ENCODE data around the gene FUT2. TPM values are rescaled to one million over a fixed set of nuclear protein-coding genes. Genes with fewer than 3 reads are reported as not detected.

FUT2 gene
- total RNA-seq, 1 donor from 2014 or later, result 0.20 TPM

DNA sequence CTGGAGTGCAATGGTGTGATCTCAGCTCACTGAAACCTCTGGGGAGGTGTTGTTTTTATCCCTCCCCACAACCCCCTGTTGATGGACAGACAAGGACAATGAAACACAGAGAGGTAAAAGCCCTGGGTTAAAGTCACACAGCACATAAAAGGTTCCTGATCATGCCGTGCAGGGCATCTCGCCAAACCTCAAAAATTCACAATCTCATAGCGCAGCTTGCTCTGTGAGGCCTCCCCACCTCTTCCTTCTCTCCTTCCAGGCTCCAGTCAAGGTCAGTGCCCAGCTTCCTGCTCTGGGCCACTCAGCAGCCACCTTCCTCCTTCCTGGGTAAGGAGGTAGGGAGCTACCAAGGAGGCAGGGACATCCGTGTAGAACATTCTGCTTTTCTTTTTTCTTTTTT, 2.3 kb downstream of the FUT2 start:
- H3K36me3 Mint-ChIP-seq, result peaks cover 24% of the 10 kb centered on the region
- TF ChIP-seq CTCF (IDR thresholded peaks at IDR 0.05; ENCODE audit: unreplicated experiment), result no peak
- peaks cover 15% of the 10 kb centered on the region for H3K4me1 Mint-ChIP-seq
- no peak overlapping the region for H3K27ac Mint-ChIP-seq
- H3K4me3 Mint-ChIP-seq, result no peak overlapping the region
- H3K27me3 Mint-ChIP-seq (ENCODE audit: low read depth), result peaks cover 42% of the 10 kb centered on the region
- no peaks in the 10 kb centered on the region for H3K9me3 Mint-ChIP-seq
- DNase-seq (ENCODE audit: low spot score in 2 of 2, unreplicated experiment in 2 of 2), result no peak

- Mint-ChIP-seq H3K27ac (no peak overlapping the region), H3K9me3 (no peaks in the 10 kb centered on the region), H3K4me1 (peaks cover 3% of the 10 kb centered on the region), H3K27me3 (ENCODE audit: low read depth) (peaks cover 10% of the 10 kb centered on the region), H3K36me3 (peaks cover 43% of the 10 kb centered on the region), H3K4me3 (no peak overlapping the region)
- no peak for DNase-seq (ENCODE audit: low spot score in 2 of 2, unreplicated experiment in 2 of 2)
- no peak for TF ChIP-seq CTCF (IDR thresholded peaks at IDR 0.05; ENCODE audit: unreplicated experiment)
Observed at GRCh38 chr19:48702701-48703100, 6.9 kb downstream of the FUT2 start.

GRCh38 chr19:48703316-48703715, 7.5 kb downstream of the FUT2 start:
- Mint-ChIP-seq H3K27me3 (ENCODE audit: low read depth) (peaks cover 6% of the 10 kb centered on the region), H3K4me3 (no peak overlapping the region), H3K27ac (no peak overlapping the region), H3K9me3 (no peaks in the 10 kb centered on the region), H3K36me3 (peaks cover 43% of the 10 kb centered on the region), H3K4me1 (peaks cover under 1% of the 10 kb centered on the region)
- TF ChIP-seq CTCF (IDR thresholded peaks at IDR 0.05; ENCODE audit: unreplicated experiment), result no peak
- no peak for DNase-seq (ENCODE audit: low spot score in 2 of 2, unreplicated experiment in 2 of 2)

- peaks cover 4% of the 10 kb centered on the region for H3K9me3 Mint-ChIP-seq
- no peak overlapping the region for H3K4me3 Mint-ChIP-seq
- DNase-seq (ENCODE audit: low spot score in 2 of 2, unreplicated experiment in 2 of 2), result no peak
- TF ChIP-seq CTCF (IDR thresholded peaks at IDR 0.05; ENCODE audit: unreplicated experiment), result no peak
- no peak overlapping the region for H3K27ac Mint-ChIP-seq
- H3K4me1 Mint-ChIP-seq, result peaks cover 6% of the 10 kb centered on the region
- H3K27me3 Mint-ChIP-seq (ENCODE audit: low read depth), result no peaks in the 10 kb centered on the region
- H3K36me3 Mint-ChIP-seq, result peaks cover 44% of the 10 kb centered on the region
Observed at GRCh38 chr19:48705431-48705830, 9.7 kb downstream of the FUT2 start.

DNA sequence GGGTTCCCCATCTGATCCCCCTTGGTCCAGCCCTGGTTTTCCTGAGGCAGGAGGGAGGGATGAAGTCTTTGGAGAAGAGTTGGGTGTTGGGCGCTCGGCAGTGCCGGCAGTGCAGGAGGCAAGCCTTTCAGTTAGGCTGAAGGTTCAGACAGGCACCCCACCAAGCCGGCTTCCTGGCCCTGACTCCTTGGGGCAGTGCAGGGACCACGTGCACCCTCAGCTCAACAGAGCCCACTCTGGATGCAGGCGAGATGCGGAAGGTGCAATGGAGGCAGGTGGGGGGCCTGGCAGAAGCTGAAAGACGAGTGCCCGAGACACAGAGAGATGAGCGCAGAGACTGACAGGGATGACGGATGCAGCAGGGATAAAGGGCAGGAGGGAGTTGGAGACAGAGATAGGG, 12.7 kb downstream of the FUT2 start:
- no peak for DNase-seq (ENCODE audit: low spot score in 2 of 2, unreplicated experiment in 2 of 2)
- H3K4me1 Mint-ChIP-seq, result peaks cover 13% of the 10 kb centered on the region
- H3K27me3 Mint-ChIP-seq (ENCODE audit: low read depth), result no peaks in the 10 kb centered on the region
- no peak overlapping the region for H3K27ac Mint-ChIP-seq
- H3K36me3 Mint-ChIP-seq, result peaks cover 37% of the 10 kb centered on the region
- peaks cover 8% of the 10 kb centered on the region for H3K9me3 Mint-ChIP-seq
- TF ChIP-seq CTCF (IDR thresholded peaks at IDR 0.05; ENCODE audit: unreplicated experiment), result no peak
- H3K4me3 Mint-ChIP-seq, result no peak overlapping the region

DNA sequence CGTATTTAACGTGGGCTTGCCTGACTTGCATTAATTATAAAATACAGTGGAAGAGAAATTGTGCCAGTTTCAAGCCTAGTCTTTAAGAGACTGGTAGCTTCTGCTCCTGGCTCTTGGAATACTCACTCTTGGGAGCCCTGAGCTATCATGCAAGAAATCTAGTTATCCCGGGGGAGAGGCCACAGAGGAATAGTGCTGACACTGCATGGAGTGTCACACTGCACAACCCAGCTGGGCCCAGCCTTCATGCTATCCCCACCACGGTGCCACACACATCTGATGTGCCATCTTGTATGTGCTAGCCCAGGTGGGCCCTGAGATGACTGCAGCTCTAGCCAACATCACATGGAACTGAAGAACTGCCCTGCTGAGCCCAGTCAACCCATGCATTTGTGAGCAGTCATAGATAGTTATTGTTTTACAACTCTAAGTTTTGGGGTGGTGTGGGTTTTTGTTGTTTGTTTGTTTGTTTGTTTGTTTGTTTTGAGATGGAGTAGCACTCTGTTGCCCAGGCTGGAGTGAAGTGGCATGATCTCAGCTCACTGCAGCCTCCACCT, 15.4 kb downstream of the FUT2 start:
- DNase-seq (ENCODE audit: low spot score in 2 of 2, unreplicated experiment in 2 of 2), result no peak
- Mint-ChIP-seq H3K36me3 (peaks cover 18% of the 10 kb centered on the region), H3K4me3 (no peak overlapping the region), H3K27ac (no peak overlapping the region), H3K9me3 (peaks cover 8% of the 10 kb centered on the region), H3K27me3 (ENCODE audit: low read depth) (no peaks in the 10 kb centered on the region), H3K4me1 (peaks cover 30% of the 10 kb centered on the region)
- no peak for TF ChIP-seq CTCF (IDR thresholded peaks at IDR 0.05; ENCODE audit: unreplicated experiment)
